HG03060 (cell line): ENCODE data around the gene IAH1.
"Not testable (repeated sequence)": the region's sequence is repeated elsewhere in the genome, so short reads cannot be mapped to it uniquely, and the experiment has no call there.

Source experiments
- ATAC-seq: cut with Tn5 transposase; IDR thresholded peaks from one replicate; pipeline ENCODE4 v1.9.1; 2021; ENCODE audit warnings: low read depth, moderate number of reproducible peaks; ENCODE audit not compliant: unreplicated experiment

Gene IAH1

DNA sequence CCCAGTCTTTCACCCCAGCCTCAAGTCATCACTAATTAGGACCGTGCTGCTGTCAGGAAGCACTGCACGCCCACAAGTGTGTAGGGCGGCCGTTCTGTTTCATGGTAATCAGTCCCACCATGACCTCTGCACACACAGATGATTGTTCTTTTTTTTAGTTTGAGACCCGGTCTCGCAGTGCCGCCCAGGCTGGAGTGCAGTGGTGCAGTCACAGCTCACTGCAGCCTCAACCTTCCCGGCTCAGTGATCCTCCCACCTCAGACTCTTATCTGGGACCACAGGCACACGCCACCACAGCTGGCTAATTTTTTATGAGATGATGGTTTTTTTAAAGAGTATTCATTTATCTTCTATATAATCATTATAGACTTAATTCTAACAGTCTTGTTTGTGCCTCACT lies 1.8 kb upstream of the IAH1 start:
- no peak for ATAC-seq

DNA sequence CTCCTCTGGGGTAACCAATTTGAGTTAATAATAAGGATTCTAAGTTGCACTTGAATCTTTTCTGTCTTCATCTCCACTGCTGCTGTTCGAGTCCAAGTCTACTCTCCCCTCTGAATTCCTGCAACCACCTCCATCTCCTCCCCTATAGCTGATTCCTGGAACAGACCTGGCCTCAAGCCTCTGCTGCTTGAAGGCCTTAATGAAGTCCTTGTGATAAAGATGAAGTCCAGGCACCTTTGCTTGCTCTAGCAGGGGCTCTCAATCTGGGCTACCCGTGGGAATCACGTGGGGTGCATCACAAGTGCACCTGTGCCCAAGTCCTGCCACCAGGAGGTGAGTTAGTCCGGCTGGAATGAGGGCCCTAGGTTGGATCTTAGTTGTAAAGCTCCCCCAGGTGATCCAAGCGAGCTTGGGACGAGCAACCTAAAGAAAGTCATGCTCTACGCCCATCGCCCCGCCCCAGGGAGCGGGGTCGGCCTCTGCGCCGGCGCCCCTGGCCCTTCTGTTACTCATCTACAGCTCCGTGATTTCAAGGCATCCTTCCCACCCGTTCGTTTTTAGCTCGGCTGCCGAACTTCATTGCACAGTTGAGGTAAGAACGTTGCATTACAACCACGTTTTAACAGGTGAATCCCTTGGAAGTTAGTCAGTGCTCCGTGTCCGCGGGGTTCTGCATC lies 905 bp upstream of the IAH1 start:
- no peak for ATAC-seq

DNA sequence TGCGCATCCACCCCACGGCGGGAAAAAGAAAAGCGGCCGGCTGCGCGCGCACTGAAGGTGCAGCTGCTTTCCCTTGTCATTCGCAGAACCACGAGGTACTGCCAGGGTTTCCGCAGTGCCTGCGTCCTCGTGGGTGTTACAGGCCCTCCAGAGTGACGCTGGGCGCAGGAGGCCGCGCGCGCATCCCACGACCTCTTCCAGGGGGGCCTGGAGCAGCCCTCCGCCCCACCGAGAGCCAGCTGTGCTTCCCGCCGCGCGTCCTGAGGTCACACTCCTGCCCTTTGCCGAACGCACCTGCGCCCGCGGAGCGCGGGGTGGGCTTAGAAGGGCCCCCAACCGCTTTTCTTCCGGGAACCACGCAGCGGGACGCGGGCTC lies 378 bp upstream of the IAH1 start:
- no peak for ATAC-seq

DNA sequence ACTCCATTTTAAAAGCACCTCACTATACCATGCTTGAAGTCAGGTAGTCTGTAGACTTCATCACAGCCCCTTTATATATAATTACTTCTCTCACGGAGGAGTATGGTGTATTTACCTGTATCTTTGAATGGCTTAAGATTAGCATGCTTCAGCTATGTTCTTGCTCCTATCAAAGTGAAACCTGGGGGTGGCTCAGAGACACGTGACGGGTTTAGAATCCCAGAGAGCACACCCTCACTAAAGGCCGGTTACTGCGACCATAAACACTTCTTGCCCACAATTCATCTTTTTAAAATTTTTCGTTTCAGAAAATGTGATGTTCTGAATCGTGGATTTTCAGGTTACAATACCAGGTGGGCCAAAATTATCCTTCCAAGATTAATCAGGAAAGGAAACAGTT lies 3.6 kb downstream of the IAH1 start:
- ATAC-seq = no peak

DNA sequence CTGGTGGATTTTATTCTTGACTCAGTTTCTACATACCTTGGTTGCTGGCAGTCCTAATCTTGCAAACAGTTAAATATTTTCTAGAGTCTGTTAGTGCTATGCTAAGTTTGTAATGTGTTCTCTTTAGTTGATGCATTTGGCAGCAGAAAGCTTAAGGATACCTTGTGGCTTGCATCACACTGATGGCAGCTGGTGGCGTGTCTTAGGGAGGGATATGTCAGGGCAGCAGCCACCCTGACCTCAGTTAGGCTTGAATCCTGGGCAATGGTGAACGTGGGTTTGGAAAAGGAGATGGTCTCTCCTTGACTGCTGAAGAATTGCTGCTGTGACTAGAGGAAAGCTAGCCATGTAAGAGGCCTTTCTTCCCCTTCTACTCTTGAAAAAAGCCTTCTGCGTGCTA lies 4.2 kb downstream of the IAH1 start:
- ATAC-seq = no peak

DNA sequence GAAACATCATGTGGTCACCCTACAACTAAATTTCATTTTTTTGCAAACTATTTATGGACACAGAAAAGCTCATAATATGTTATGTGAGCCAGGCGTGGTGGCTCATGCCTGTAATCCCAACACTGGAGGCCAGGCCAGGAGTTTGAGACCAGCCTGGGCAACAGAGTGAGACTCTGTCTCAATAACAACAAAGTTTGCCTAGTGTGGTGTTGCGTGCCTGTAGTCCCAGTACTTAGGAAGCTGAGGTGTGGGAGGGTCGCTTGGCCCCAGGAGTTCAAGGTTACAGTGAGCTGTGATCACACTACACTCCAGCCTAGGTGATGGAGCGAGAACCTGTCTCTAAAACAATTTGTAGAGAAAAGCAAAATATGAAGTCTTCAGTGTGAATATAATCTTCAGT lies 5.8 kb downstream of the IAH1 start:
- ATAC-seq = no peak

DNA sequence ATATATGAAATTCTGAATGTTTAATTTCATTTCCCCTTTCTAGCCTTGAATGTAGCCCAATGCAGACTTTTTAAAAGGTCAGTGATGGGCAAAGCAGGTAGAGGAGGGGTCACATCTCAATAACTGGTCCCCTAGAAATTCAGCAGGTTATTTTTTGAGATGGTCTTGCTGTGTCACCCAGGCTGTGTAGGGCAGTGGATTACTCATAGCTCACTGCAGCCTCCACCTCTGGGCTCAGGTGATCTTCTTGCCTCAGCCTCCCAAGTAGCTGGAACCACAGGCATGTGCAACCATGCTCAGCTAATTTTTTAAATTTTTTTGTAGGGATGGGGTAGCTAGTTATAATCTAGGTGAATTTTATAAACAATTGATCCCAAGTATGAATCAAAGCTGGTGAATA lies 8.8 kb downstream of the IAH1 start:
- no peak for ATAC-seq

DNA sequence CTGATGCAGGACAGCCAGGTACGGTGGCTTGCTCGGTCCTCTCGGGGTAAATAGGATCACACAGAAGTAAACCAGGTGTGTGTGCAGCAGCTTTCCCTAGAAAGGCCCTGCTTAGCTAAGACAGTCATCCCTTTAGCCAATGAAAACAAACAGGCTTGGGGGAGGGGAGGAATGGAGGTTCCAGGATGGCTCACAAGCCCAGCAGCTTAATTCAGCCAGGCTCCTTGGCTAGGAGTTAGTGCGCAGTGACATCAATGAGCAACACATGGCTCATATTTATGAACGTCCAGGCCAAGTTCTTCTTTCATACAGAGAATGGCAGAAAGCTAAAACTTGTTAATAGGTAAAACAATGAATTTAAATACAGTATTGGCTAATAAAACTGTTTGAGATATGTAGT lies 10.2 kb downstream of the IAH1 start:
- ATAC-seq = no peak

DNA sequence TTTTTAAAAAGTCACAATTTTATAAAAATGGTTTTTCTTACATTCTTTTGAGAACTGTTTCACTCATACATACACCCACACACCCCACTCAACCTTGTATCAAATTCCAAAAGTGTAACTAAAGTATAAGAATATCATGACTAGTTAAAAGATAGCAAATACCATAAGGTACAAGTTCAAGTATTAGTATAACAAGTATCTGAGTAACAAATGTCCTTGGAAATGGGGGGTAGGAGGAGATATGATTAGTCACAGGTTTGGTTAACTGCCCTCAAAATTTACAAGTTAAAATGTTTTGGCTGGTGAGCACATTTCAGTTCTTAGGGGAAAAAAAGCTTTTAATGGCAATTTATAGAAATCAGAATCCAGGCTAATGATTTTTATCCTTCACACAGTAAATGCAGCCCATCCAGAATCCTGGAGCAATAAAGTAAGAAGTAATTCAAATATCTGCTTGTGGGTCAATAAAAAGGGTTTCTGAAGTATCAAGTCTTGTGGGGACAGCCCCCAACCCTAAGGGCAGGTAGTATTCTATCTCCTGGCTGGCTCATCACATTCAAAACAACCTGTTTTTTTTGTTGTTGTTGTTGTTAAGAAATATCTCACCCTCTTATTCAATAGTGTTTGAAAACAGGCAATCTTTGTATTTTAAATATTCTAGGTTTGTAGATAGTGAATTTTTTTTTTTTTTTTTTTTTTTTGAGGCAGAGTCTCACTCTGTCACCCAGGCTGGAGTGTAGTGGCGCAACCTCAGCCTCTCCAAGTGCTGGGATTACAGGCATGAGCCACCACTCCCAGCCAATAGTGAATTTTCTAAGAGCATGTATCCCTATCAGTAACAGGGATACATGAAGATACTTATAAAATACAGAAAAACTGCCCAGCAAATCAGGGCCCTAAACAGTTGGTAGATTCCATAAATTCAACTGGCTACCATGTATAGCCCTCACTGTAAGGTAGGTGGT lies 14.5 kb downstream of the IAH1 start:
- ATAC-seq = no peak

DNA sequence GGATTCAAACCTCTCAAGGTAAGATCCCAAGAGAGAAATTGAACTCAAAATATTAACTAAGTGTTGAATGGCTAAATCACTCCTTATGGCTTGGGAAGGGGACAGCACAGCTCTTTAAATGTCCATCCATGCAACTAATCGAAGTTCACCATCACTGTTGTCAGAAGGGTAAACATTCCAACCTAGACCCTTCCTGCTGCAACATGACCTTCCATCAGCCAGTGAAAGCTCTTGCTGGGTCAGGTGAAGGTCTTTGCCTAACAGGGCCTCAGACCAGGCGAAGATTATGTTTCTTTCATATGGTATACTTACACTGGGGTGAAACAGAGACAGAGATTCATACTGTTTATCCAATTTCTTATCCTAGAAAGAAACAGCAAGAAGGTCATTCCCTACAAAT lies 16.4 kb downstream of the IAH1 start:
- no peak for ATAC-seq

DNA sequence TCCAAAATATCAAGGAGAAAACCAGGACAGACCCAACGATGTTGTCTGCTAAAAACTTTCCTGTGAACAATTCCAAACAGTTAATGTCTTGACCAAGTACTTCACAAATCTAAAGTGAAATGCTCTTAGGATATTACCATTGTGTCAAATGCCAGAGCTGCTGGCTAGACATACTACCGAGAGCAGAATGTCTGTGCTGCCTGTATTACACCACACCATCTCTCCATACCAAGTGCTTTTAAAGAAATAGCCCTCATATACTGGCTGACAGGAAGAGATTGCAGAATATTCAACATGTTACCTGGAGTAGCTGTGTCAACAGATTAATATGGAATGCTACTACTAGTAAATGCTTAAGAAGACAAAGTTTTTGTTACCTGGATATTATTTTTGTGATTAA lies 18.6 kb downstream of the IAH1 start:
- no peak for ATAC-seq

DNA sequence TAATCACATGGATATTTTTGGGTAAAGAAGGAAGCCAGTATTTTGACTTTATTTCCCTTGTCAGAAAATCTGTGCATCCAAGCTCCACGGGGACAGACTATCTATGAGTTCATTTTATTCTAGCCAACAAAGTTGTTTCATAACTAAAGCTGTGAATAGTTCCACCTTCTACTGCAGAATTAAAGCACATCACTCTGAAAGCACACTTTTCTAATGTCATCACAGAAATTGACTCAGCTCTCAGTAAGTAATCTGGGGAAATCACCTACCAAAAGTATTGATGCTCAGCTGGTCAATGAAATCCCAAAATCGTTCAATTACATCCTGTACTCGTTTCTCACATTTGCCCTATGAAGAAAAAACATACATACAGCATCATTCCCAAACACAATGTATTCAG lies 19.1 kb downstream of the IAH1 start:
- no peak for ATAC-seq

DNA sequence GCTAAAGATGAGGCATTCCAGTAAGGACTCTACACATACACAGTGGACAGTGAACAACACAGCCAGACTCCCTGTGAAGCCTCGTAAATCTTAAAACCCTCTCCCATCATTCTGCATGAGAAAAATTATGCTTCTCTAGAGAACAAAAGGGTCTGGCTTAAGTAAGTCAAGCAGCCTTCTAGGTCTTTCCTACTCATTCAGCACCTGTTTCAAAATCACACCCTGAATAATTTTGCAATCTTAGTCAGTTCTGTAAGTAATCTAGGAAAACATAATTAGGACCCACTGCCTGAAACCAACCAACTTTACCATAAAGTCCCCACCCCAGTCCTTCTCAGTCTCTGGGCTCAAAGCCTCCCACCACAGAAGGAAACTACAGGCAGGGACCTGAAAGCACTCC lies 19.7 kb downstream of the IAH1 start:
- no peak for ATAC-seq

DNA sequence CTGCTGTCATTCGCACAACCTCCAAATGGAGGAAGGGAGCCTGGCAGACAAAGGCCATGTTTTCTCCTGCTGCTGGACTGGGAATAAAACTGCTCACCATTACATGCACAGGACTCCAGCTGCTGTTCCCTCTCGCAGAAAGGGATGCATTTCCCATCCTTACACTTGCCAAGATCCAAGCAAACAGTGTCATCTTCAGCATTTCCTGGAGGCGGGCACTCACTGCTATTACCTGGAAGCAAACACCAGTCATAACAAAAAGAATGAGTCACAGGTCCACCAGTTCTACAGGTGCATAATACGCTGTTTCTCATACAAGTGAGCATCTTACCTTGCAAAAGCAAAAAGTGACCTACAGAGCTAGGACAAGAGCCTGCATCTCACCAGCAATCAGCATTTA lies 22.7 kb downstream of the IAH1 start:
- ATAC-seq = no peak

DNA sequence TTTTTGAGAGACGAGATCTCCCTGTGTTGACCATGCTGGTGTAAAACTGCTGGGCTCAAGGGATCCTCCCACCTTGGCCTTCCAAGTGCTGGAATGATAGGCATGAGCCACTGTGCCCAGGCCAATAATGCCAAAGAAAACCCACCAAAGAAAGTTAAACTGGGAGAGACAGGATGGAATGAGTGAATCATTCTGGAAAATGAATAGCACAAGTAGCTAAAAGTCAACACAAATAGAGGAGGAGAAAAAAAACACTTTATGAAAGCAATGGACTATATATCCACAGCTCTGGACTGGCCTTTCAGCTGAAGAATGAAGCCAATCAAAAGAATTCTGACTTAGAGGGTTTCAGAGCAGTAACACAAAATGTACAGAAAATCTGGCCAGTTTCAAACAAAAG lies 23.9 kb downstream of the IAH1 start:
- no peak for ATAC-seq

DNA sequence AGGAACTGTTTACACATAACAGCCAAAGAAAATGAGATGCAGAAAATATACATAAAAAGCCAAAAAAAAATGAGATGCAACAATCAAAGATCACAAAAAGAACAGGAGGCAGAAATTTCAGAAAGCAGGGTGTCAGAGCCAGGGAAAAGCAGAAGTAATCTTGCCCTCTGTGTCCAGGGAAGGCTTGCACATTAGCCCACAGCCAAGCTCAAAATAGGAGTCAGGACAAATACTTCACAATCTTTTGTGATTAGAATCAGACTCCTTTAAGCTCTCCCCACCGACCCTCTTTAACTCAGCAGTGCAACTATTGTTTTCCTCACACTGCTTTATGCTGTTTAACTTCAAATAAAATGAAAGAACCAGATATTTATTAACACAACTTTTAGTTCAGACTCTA lies 34.6 kb downstream of the IAH1 start:
- ATAC-seq = no peak

DNA sequence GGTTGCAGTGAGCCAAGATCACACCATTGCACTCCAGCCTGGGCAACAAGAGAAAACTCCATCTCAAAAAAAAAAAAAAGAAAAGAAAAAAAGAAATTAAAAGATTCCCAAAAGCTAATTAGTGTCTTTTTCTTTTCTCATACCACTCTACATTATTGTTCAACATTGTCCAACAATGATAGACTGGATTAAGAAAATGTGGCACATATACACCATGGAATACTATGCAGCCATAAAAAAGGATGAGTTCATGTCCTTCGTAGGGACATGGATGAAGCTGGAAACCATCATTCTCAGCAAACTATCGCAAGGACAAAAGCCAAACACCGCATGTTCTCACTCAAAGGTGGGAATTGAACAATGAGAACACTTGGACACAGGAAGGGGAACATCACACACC lies 39.6 kb downstream of the IAH1 start:
- ATAC-seq = not testable (repeated sequence)

DNA sequence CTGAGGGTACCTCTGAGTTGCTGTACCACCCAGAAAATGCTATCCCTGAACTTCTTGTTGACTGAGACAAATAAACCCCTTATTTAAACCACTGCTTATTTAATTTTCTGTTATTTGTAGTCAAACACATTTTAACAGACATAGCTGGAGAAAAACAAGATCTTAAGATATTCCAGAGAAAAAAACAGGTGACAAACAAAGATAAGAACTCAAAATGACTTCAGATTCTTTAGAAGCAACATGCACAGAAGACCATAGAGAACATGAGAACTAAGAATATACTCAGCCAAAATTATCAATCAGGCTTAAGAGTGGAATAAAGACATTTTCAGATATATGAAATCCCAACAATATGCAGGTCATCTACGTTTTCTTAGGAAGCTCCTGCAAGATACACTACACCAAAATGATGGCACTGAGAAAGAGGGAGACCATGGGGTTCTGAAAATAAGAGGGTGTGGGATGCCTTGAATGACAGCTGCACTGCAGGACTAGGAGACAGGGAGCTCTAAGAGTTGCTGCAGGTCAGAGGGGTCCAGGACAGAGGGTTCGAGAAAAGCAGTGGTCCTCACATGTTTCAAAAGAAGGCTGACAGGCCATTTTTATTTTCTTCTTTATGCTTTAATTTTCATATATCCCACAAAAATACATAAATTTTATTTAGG lies 42.9 kb downstream of the IAH1 start:
- no peak for ATAC-seq

DNA sequence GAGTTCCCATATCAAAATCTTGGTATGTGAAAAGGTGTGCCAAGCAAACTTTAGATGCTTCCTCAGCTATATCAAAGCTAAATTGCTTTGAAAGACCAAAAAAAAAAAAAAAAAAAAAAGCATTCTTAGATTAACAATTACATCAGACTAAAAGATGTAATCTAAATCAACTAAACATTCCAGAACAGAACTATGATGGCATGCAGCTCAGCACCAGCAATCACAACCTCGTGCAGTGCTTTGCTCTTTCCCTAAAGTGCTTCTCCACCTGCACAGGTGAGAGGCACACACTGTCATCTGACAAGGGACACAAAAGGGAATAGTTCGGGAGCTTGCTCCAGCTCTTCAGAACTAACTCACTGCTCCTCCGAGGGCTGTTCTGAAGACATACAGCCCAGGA lies 43.8 kb downstream of the IAH1 start:
- ATAC-seq = no peak

DNA sequence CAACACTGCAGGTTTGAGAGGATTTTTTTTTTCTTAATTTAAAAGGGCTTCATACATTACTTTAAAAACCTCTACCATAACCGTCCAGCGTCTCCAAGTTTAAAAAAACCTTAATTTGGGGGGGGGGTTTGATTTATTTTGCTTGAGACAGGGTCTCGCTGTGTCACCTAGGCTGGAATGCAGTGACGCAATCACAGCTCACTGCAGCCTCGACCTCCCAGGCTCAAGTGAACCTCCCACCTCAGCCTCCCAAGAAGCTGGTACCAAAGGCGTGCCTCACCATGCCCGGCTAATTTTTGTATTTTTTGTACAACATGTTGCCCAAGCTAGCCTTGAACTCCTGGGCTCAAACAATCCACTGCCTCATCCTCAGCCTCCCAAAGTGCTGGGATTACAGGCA lies 44.4 kb downstream of the IAH1 start:
- no peak for ATAC-seq

DNA sequence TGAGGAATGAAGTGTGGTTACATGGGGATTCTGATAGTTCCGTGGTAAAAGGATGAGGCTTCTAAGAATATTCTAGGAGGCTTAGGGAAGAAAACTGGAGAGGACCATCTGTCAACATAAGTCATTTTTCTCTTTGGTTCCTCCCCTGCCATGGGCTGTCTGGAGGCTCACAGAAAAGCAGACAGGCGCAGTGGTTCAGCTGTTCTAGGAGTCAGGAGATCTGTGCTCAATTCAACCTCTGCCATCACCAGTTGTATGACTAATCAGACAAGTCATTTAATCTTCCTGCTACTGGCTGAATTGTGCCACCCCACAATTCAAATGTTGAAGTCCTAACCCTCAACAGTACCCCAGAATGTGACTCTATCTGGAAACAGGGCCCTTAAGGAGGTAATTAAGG lies 44.9 kb downstream of the IAH1 start:
- no peak for ATAC-seq

DNA sequence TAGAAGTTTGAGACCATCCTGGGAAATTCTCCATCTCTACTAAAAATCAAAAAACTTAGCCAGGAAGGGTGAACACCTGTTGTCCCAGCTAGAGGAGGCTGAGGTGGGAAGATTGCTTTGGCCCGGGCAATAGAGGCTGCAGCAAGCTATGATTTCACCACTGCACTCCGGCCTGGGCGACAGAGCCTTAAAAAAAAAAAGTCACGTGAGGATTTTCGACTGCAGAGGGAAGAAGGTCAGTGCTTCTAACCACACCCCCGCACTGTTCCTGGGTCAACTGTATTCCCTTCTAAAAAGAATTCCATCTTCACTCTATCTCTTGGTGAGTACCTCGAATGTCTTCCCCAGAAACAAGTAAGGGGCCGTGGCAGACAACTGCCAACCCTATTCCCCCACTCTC lies 49.9 kb downstream of the IAH1 start:
- ATAC-seq = no peak
